ENCODE results near the gene ZNF678. TPM values are rescaled to one million over a fixed set of nuclear protein-coding genes. Genes with fewer than 3 reads are reported as not detected.
"Not testable (repeated sequence)": the region's sequence is repeated elsewhere in the genome, so short reads cannot be mapped to it uniquely, and the experiment has no call there.

Gene ZNF678
- total RNA-seq, 1 donor from 2014 or later = 2.3 TPM

- H3K9me3 ChIP-seq (replicated peaks) = peaks cover 100% of the 10 kb centered on the region
- no peak for DNase-seq
- no peak overlapping the region for H3K27ac ChIP-seq (replicated peaks)
- H3K4me1 ChIP-seq = no peaks in the 10 kb centered on the region
- no peaks in the 10 kb centered on the region for H3K27me3 ChIP-seq (ENCODE audit: low read depth)
- H3K4me3 ChIP-seq = no peak overlapping the region
- intact Hi-C loops (cut with micrococcal nuclease) = no loop called here
- no peak for TF ChIP-seq CTCF (IDR thresholded peaks at IDR 0.05; ENCODE audit: borderline replicate concordance)
- no peaks in the 10 kb centered on the region for H3K36me3 ChIP-seq
These were observed 122.5 kb downstream of the ZNF678 start for GRCh38 chr1:227685807-227686206.

GRCh38 chr1:227697321-227697864, 134.0 kb downstream of the ZNF678 start:
- H3K4me1 ChIP-seq = no peaks in the 10 kb centered on the region
- H3K36me3 ChIP-seq = no peaks in the 10 kb centered on the region
- DNase-seq = no peak
- H3K9me3 ChIP-seq (replicated peaks) = peaks cover 11% of the 10 kb centered on the region
- TF ChIP-seq CTCF (IDR thresholded peaks at IDR 0.05; ENCODE audit: borderline replicate concordance) = no peak
- H3K4me3 ChIP-seq = no peak overlapping the region
- H3K27me3 ChIP-seq (ENCODE audit: low read depth) = no peaks in the 10 kb centered on the region
- intact Hi-C loops (cut with micrococcal nuclease) = no loop called here
- no peak overlapping the region for H3K27ac ChIP-seq (replicated peaks)

GRCh38 chr1:227701631-227702030, 138.3 kb downstream of the ZNF678 start:
- intact Hi-C loops (cut with micrococcal nuclease); H3K36me3 ChIP-seq; H3K4me1 ChIP-seq; H3K4me3 ChIP-seq; H3K27me3 ChIP-seq (ENCODE audit: low read depth); H3K9me3 ChIP-seq (replicated peaks); H3K27ac ChIP-seq (replicated peaks); DNase-seq: not testable (repeated sequence)

- Histone ChIP-seq H3K27me3 (ENCODE audit: low read depth) (no peaks in the 10 kb centered on the region), H3K27ac (replicated peaks) (no peak overlapping the region), H3K36me3 (no peaks in the 10 kb centered on the region), H3K4me1 (no peaks in the 10 kb centered on the region), H3K4me3 (no peak overlapping the region), H3K9me3 (replicated peaks) (peaks cover 37% of the 10 kb centered on the region)
- intact Hi-C loops (cut with micrococcal nuclease) = no loop called here
- no peak for TF ChIP-seq CTCF (IDR thresholded peaks at IDR 0.05; ENCODE audit: borderline replicate concordance)
- no peak for DNase-seq
These were observed 144.5 kb downstream of the ZNF678 start for GRCh38 chr1:227707846-227708245.

GRCh38 chr1:227709451-227709850, 146.1 kb downstream of the ZNF678 start:
- Histone ChIP-seq H3K9me3 (replicated peaks) (peaks cover 53% of the 10 kb centered on the region), H3K27me3 (ENCODE audit: low read depth) (no peaks in the 10 kb centered on the region), H3K4me1 (no peaks in the 10 kb centered on the region), H3K27ac (replicated peaks) (no peak overlapping the region), H3K4me3 (no peak overlapping the region), H3K36me3 (no peaks in the 10 kb centered on the region)
- intact Hi-C loops (cut with micrococcal nuclease) = no loop called here
- DNase-seq = no peak
- no peak for TF ChIP-seq CTCF (IDR thresholded peaks at IDR 0.05; ENCODE audit: borderline replicate concordance)

GRCh38 chr1:227710474-227710873, 147.1 kb downstream of the ZNF678 start:
- intact Hi-C loops (cut with micrococcal nuclease); H3K4me1 ChIP-seq; H3K27ac ChIP-seq (replicated peaks); H3K27me3 ChIP-seq (ENCODE audit: low read depth); H3K36me3 ChIP-seq; DNase-seq; H3K4me3 ChIP-seq: not testable (repeated sequence)
- H3K9me3 ChIP-seq (replicated peaks) = peaks cover 64% of the 10 kb centered on the region

- no peaks in the 10 kb centered on the region for H3K36me3 ChIP-seq
- intact Hi-C loops (cut with micrococcal nuclease) = no loop called here
- TF ChIP-seq CTCF (IDR thresholded peaks at IDR 0.05; ENCODE audit: borderline replicate concordance) = no peak
- no peaks in the 10 kb centered on the region for H3K4me1 ChIP-seq
- H3K27ac ChIP-seq (replicated peaks) = no peak overlapping the region
- DNase-seq = no peak
- peaks cover 78% of the 10 kb centered on the region for H3K9me3 ChIP-seq (replicated peaks)
- no peak overlapping the region for H3K4me3 ChIP-seq
- no peaks in the 10 kb centered on the region for H3K27me3 ChIP-seq (ENCODE audit: low read depth)
These were observed 149.3 kb downstream of the ZNF678 start for GRCh38 chr1:227712648-227713047.

All from left ventricle myocardium inferior (tissue), 1 donor.